PC-3 (cell line): Measurements from ENCODE around the gene CLEC16A. TPM values are rescaled to one million over a fixed set of nuclear protein-coding genes. Genes with fewer than 3 reads are reported as not detected.
A peak's percentile ranks its signal among the peaks of the same experiment; 100 is the strongest.

ENCODE experiments used
- ATAC-seq: fragments of 200-7000 bp; cut with Tn5 transposase; 2 replicates; pipeline ENCODE4 v1.9.1; 2020; ENCODE audit warnings: mild to moderate bottlenecking, moderate library complexity
- BruUV-seq: library from RNA; stranded (reverse); fragments of 400-500 nt; replicated peaks from 2 replicates; lab custom pipeline; 2021; lab: Mats Ljungman, UMichigan
- CTCF ChIA-PET: fragments of 300-600 bp; sonication (Branson Sonifier 250); formaldehyde crosslinking; loops from one replicate; lab custom pipeline; 2022; ENCODE audit warnings: antibody characterized with exemption; lab: Charles Lee
- POLR2A ChIA-PET: fragments of 300-600 bp; sonication (Branson Sonifier 250); formaldehyde crosslinking; loops from one replicate; lab custom pipeline; 2022; ENCODE audit warnings: antibody characterized with exemption; ENCODE audit not compliant: unreplicated experiment; lab: Charles Lee
- DNase-seq: peaks from one replicate; pipeline ENCODE4 v3.0.0-alpha.2; 2015
- H2AFZ ChIP-seq: fragments of 300-600 bp; sonication (generic); 2 replicates; pipeline ENCODE4 v1.6.0; 2016; ENCODE audit warnings: antibody characterized with exemption, low read length
- H3F3A ChIP-seq: fragments of 300-600 bp; sonication (generic); one replicate; pipeline ENCODE4 v1.6.0; 2017; ENCODE audit warnings: antibody characterized with exemption, low read length, control low read depth, mild to moderate bottlenecking; ENCODE audit not compliant: unreplicated experiment
- H3K27ac ChIP-seq: fragments of 300-600 bp; sonication (generic); 2 replicates; pipeline ENCODE4 v1.5.1; 2016; ENCODE audit warnings: mild to moderate bottlenecking, low read length
- H3K27me3 ChIP-seq: fragments of 300-600 bp; sonication (generic); 2 replicates; pipeline ENCODE4 v1.6.1; 2016; ENCODE audit warnings: low read length, mixed read lengths
- H3K36me3 ChIP-seq: fragments of 300-600 bp; sonication (generic); 2 replicates; pipeline ENCODE4 v1.6.1; 2016; ENCODE audit warnings: low read depth, mixed run types, low read length, mixed read lengths
- H3K4me1 ChIP-seq: fragments of 300-600 bp; sonication (generic); 2 replicates; pipeline ENCODE4 v1.5.1; 2016; ENCODE audit warnings: low read length; ENCODE audit not compliant: insufficient read depth
- H3K4me2 ChIP-seq: fragments of 300-600 bp; sonication (generic); 2 replicates; pipeline ENCODE4 v1.6.0; 2016; ENCODE audit warnings: low read length
- H3K4me3 ChIP-seq: fragments of 300-600 bp; sonication (generic); 2 replicates; pipeline ENCODE4 v1.5.1; 2016; ENCODE audit warnings: mild to moderate bottlenecking, low read length, mixed read lengths
- H3K79me2 ChIP-seq: fragments of 300-600 bp; sonication (generic); 2 replicates; pipeline ENCODE4 v1.6.1; 2017; ENCODE audit warnings: low read length, mixed read lengths
- H3K9ac ChIP-seq: fragments of 300-600 bp; sonication (generic); 2 replicates; pipeline ENCODE4 v1.6.0; 2016; ENCODE audit warnings: mild to moderate bottlenecking, low read length
- H3K9me2 ChIP-seq: fragments of 300-600 bp; sonication (generic); replicated peaks from 2 replicates; pipeline ENCODE4 v1.6.1; 2016; ENCODE audit warnings: mixed run types, low read length, mixed read lengths
- H3K9me3 ChIP-seq: fragments of 300-600 bp; sonication (generic); 2 replicates; pipeline ENCODE4 v1.6.1; 2016; ENCODE audit warnings: low read length, mixed read lengths
- H4K20me1 ChIP-seq: fragments of 300-600 bp; sonication (generic); 2 replicates; pipeline ENCODE4 v1.6.1; 2016; ENCODE audit warnings: low read length, mixed read lengths
- EZH2 ChIP-seq: fragments of 300-600 bp; sonication (generic); IDR thresholded peaks from one replicate; pipeline ENCODE4 v1.6.1; 2017; ENCODE audit warnings: antibody characterized with exemption, mild to moderate bottlenecking, low read length; ENCODE audit not compliant: unreplicated experiment
- EZH2phosphoT487 ChIP-seq: fragments of 300-600 bp; sonication (generic); IDR thresholded peaks from 2 replicates; pipeline ENCODE4 v1.6.1; 2018; ENCODE audit warnings: mild to moderate bottlenecking, antibody characterized with exemption, low read length, borderline replicate concordance
- intact Hi-C: fragments of 100-400 bp; cut with micrococcal nuclease; formaldehyde crosslinking; loops from 2 replicates; pipeline ENCODE4 v1.9.0; 2023
- total RNA-seq: library from RNA; depleted of rRNA; stranded (reverse); fragments of >200 nt; gene quantifications from 2 replicates; pipeline ENCODE4 v1.2.3, GENCODE V29; 2014
- TF ChIP-seq, protein P1 (sequence below): fragments of 300-600 bp; sonication (generic); conservative IDR thresholded peaks from 2 replicates; pipeline ENCODE4 v1.5.1; 2017; ENCODE audit warnings: antibody characterized with exemption, low read depth, mild to moderate bottlenecking, low read length

Gene CLEC16A
- total RNA-seq, 1 experiment from 2014 or later, result 9.5 TPM

DNA sequence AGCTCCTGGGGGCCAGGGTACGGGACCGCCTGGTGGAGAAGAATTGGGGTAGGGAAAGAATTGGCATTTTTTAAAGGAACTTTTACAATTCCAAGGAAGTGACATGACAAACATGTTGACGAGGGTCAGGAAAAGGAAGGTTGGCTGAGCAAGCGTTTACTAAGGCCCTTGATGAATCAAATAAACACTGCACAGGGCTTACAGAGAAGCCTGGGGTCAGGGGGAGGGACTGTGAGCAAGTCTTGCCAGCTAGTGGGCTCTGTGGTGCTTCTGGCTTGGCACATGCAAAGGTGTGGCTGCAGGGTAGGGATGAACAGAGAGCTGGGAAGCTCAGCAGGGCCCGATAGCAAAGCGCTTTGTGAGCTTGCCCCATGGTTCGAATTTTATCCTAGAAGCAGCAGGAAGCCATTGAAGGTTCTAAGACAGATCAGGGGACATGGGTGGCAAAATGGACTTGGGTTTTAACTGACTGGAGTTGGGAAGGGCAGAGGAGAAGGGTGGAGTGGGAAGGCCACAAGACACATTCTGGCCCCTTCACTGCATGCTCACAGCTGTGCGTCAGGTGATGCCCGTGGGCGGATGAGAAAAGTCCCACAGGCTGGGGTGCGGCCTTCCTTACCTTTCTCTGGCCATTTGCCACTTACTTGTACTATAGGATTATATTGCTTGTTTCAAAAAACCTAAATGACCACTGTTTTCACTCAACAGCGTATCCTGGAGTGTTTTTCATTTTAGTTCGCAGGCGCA is 193.8 kb downstream of the CLEC16A start:
- Histone ChIP-seq H3K9me2 (no peaks in the 10 kb centered on the region), H3K4me3 (no peak overlapping the region), H3K9me3 (no peaks in the 10 kb centered on the region), H3K79me2 (no peaks in the 10 kb centered on the region), H3K36me3 (no peaks in the 10 kb centered on the region), H3K9ac (no peak overlapping the region; the same call in 1 of the 2 replicates), H3K4me2 (no peak overlapping the region; the same call in 1 of the 2 replicates), H3K27ac (peak overlapping the region; percentile 70), H3K27me3 (no peaks in the 10 kb centered on the region), H3F3A (peaks cover 5% of the 10 kb centered on the region), H2AFZ (no peak overlapping the region), H4K20me1 (no peaks in the 10 kb centered on the region), H3K4me1 (peaks cover 53% of the 10 kb centered on the region)
- BruUV-seq, result no TSS peak
- intact Hi-C loops, result loop anchor here (10.0 kb wide), 1 partner anchor 117 kb away; the partner anchor contains the start of gene SOCS1
- DNase-seq (peak; percentile 58), ATAC-seq (peak; percentile 26; the same call in 1 of the 2 replicates)
- ChIA-PET CTCF (no interaction called here), POLR2A (no interaction called here)
- TF ChIP-seq EZH2phosphoT487, result no peak
- TF ChIP-seq EZH2, result no peak
- TF ChIP-seq, protein P1, sequence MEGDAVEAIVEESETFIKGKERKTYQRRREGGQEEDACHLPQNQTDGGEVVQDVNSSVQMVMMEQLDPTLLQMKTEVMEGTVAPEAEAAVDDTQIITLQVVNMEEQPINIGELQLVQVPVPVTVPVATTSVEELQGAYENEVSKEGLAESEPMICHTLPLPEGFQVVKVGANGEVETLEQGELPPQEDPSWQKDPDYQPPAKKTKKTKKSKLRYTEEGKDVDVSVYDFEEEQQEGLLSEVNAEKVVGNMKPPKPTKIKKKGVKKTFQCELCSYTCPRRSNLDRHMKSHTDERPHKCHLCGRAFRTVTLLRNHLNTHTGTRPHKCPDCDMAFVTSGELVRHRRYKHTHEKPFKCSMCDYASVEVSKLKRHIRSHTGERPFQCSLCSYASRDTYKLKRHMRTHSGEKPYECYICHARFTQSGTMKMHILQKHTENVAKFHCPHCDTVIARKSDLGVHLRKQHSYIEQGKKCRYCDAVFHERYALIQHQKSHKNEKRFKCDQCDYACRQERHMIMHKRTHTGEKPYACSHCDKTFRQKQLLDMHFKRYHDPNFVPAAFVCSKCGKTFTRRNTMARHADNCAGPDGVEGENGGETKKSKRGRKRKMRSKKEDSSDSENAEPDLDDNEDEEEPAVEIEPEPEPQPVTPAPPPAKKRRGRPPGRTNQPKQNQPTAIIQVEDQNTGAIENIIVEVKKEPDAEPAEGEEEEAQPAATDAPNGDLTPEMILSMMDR, result no peak

DNA sequence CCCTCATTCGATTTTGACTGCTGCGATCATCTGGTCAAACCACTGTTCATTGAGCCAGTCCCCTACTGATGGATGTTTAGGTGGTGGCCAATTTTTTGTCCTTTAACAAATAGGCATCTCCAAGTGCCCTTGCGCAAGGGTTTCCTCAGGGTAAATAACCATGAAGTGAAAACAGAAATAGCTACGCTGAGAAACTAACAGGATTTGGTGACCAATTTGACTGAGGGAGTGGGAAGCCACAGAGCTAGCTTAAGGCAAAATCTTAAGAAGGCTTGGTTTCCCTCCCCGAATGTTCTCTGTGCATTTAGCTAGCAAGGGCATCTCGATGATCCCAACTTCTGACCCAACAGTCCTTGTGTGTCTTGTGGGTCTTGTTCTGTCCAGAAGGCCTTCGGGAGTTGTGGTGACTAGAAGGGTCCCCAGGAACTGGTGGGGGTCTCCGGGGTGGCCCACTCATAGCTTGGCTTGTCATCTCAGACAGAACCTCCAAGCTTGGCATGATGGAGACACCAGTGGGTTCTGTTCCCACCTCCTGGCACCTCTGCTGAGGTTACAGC is 194.5 kb downstream of the CLEC16A start:
- Histone ChIP-seq H3K9me3 (no peaks in the 10 kb centered on the region), H3K27ac (peak overlapping the region; percentile 70; the same call in 1 of the 2 replicates), H3K36me3 (no peaks in the 10 kb centered on the region), H4K20me1 (no peaks in the 10 kb centered on the region), H3K4me2 (no peak overlapping the region), H3K79me2 (no peaks in the 10 kb centered on the region), H3K4me1 (peaks cover 48% of the 10 kb centered on the region), H3K9ac (no peak overlapping the region), H2AFZ (no peak overlapping the region), H3K27me3 (no peaks in the 10 kb centered on the region), H3K9me2 (no peaks in the 10 kb centered on the region), H3F3A (peaks cover 5% of the 10 kb centered on the region), H3K4me3 (no peak overlapping the region)
- DNase-seq (no peak), ATAC-seq (no peak)
- intact Hi-C loops, result loop anchor here (10.0 kb wide), 1 partner anchor 116 kb away; the partner anchor contains the start of gene SOCS1
- BruUV-seq, result no TSS peak
- POLR2A ChIA-PET, result no interaction called here
- CTCF ChIA-PET, result no interaction called here
- TF ChIP-seq, protein P1, result no peak
- TF ChIP-seq EZH2, result no peak
- no peak for TF ChIP-seq EZH2phosphoT487
